ENCODE data around the gene ACKR2. TPM values are rescaled to one million over a fixed set of nuclear protein-coding genes. Genes with fewer than 3 reads are reported as not detected.

Gene ACKR2
- total and polyA plus RNA-seq, 2 of the 13 experiments (the other 11 are each of a cell fraction or from before 2014, with no cell fraction given), result 1.1 to 1.9 TPM

DNA sequence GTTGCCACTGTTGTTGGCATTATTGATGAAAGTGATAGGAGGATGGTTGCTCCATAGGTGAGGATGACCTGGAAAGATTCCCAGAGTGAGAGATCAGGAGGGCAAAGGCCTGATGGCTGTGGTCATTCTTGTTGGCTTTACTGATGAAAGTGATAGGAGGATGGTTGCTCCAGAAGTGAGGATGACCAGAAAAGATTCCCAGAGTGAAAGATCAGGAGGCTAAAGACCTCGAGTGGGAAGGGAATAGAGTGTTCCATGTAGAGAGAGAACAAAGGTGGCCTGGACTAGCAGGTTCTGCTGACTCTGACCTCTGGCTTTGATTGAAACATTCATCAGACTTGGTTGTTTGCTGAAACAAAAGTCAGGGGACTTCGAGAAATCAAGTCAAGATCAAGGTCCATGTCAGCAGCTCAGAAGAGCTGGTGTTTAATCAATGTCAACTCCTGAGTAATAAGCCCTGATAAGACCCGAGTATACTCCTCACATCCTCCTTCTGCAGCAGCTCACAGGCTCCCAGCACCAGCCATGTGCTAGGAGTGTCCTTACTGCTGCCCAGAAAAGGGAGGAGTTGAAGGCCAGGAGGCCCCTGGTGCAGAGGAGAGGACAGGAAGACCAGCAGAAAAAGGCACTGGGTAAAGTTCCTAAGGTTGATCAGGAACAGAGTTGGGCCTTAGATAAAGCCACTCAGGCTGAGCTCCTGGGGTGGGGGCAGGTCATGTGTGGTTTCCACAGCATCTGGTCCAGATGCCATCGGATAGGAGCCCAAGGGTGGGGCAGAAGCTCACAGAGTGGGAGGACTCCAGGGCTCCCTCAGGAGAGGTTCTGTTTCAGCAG lies 46.5 kb downstream of the ACKR2 start (continued):
- TF ChIP-seq HMGXB4 (CRISPR knock-in tag; IDR thresholded peaks at IDR 0.05; ENCODE audit: borderline replicate concordance in 1 of 2, low read depth in 1 of 2) (0 out of 4 replicates have a peak, but pooled peaks of 1 of the 2 experiments have one; percentile 27), REXO4 (CRISPR knock-in tag; IDR thresholded peaks at IDR 0.05; ENCODE audit: borderline replicate concordance) (no peak), SCMH1 (CRISPR knock-in tag; IDR thresholded peaks at IDR 0.05; ENCODE audit: borderline replicate concordance) (no peak), RARG (CRISPR knock-in tag; IDR thresholded peaks at IDR 0.05; ENCODE audit: low read depth) (peak; percentile 89; the same call in 1 of the 2 replicates), HNRNPH1 (optimal IDR thresholded peaks at IDR 0.05; ENCODE audit: low read depth, low read length) (no peak), ZNF784 (CRISPR knock-in tag; IDR thresholded peaks at IDR 0.05; ENCODE audit: borderline replicate concordance) (no peak), MTERF4 (CRISPR knock-in tag; IDR thresholded peaks at IDR 0.05) (no peak), SOX6 (IDR thresholded peaks at IDR 0.05) (no peak), SOX6 (CRISPR knock-in tag; IDR thresholded peaks at IDR 0.05) (peak; percentile 96), FOSL1 (CRISPR knock-in tag; IDR thresholded peaks at IDR 0.05; ENCODE audit: borderline replicate concordance) (no peak), FOXP1 (IDR thresholded peaks at IDR 0.05) (peak; percentile 85; the same call in 1 of the 2 replicates), FOXP1 (CRISPR knock-in tag; IDR thresholded peaks at IDR 0.05) (peak; percentile 86), ZNF850 (CRISPR knock-in tag; conservative IDR thresholded peaks at IDR 0.05) (no peak), SIN3A (IDR thresholded peaks at IDR 0.05; ENCODE audit: borderline replicate concordance, low read depth, low read length) (no peak), ZNF709 (CRISPR knock-in tag; IDR thresholded peaks at IDR 0.05) (0 out of 2 replicates have a peak, but pooled peaks have one; percentile 21), ZNF598 (CRISPR knock-in tag; IDR thresholded peaks at IDR 0.05; ENCODE audit: borderline replicate concordance) (no peak), ATF3 (CRISPR knock-in tag; IDR thresholded peaks at IDR 0.05) (peak; percentile 69; the same call in 1 of the 2 replicates), NCOA2 (CRISPR knock-in tag; IDR thresholded peaks at IDR 0.05) (peak; percentile 95), ZNF224 (CRISPR knock-in tag; IDR thresholded peaks at IDR 0.05) (no peak; the same call in 1 of the 2 replicates)
- TF ChIP-seq, protein P1, sequence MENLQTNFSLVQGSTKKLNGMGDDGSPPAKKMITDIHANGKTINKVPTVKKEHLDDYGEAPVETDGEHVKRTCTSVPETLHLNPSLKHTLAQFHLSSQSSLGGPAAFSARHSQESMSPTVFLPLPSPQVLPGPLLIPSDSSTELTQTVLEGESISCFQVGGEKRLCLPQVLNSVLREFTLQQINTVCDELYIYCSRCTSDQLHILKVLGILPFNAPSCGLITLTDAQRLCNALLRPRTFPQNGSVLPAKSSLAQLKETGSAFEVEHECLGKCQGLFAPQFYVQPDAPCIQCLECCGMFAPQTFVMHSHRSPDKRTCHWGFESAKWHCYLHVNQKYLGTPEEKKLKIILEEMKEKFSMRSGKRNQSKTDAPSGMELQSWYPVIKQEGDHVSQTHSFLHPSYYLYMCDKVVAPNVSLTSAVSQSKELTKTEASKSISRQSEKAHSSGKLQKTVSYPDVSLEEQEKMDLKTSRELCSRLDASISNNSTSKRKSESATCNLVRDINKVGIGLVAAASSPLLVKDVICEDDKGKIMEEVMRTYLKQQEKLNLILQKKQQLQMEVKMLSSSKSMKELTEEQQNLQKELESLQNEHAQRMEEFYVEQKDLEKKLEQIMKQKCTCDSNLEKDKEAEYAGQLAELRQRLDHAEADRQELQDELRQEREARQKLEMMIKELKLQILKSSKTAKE (CRISPR knock-in tag; IDR thresholded peaks at IDR 0.05; ENCODE audit: borderline replicate concordance), result peak; percentile 78; the same call in 1 of the 2 replicates
